ENCODE measurements around the gene MSH4.
A peak's percentile ranks its signal among the peaks of the same experiment; 100 is the strongest.
"Not testable (repeated sequence)": the region's sequence is repeated elsewhere in the genome, so short reads cannot be mapped to it uniquely, and the experiment has no call there.

MSH4 gene

GRCh38 chr1:75797273-75797588 is 549 bp downstream of the MSH4 start:
- DNase-seq (ENCODE audit: low spot score) = no peak

DNA sequence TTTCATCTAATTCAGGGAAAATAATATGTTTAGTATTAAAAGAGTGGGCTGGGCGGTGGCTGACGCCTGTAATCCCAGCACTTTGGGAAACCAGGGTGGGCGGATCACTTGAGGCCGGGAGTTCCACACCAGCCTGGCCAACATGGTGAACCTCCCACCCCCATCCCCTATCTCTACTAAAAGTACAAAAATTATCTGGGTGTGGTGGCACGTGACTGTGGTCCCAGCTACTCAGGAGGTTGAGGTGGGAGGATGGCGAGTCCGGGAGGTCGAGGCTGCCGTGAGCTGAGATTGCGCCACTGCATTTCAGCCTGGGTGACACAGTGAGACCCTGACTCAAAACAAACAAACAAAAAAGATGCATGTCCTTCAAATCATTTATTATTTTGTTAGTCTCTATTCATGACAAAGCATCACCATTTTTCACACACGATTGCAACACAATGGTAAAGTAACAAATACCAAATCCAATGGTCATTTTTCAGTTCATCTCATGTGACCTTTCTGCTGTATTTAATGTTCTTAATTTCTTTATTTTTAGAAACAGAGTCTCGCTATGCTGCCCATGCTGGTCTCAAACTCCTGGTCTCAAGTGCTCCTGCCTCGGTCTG is 1.0 kb downstream of the MSH4 start:
- DNase-seq (ENCODE audit: low spot score) = no peak

GRCh38 chr1:75801480-75801879 is 4.8 kb downstream of the MSH4 start:
- not testable (repeated sequence) for DNase-seq (ENCODE audit: low spot score)

DNA sequence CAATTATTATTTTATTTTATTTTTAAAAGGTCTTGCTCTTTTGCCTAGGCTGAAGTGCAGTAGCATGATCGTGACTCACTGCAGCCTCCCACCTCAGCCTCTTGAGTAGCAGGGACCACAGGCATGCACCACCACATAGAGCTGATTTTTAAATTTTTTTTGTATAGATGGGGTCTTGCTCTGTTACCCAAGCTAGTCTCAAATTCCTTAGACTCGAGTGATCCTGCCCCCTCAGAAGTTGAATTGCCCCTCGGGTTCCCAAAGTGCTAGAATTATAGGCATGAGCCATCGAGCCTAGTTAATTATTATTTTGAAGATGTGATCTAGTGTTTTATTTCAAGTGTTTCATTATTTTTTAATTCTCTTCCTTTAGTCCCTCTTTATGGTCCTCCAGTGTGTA is 12.2 kb downstream of the MSH4 start:
- no peak for DNase-seq (ENCODE audit: low spot score)

- DNase-seq (ENCODE audit: low spot score) = not testable (repeated sequence)
Observed at GRCh38 chr1:75810113-75810512, 13.4 kb downstream of the MSH4 start.

GRCh38 chr1:75811211-75811981 is 14.7 kb downstream of the MSH4 start:
- peak; percentile 36 for DNase-seq (ENCODE audit: low spot score)

GRCh38 chr1:75812065-75812464 is 15.4 kb downstream of the MSH4 start:
- DNase-seq (ENCODE audit: low spot score) = no peak

DNA sequence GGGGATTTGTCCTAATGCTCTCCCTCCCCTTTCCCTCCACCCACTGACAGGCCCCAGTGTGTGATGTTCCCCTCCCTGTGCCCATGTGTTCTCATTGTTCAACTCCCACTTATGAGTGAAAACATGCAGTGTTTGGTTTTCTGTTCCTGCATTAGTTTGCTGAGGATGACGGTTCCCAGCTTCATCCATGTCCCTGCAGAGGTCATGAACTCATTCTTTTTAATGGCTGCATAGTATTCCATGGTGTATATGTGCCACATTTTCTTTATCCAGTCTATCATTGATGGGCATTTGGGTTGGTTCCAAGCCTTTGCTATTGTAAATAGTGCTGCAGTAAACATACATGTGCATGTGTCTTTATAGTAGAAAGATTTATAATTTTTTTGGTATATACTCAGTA is 26.9 kb downstream of the MSH4 start:
- DNase-seq (ENCODE audit: low spot score) = not testable (repeated sequence)

GRCh38 chr1:75836528-75837100 is 39.9 kb downstream of the MSH4 start:
- no peak for DNase-seq (ENCODE audit: low spot score)

- DNase-seq (ENCODE audit: low spot score) = no peak
Observed at GRCh38 chr1:75838079-75838478, 41.4 kb downstream of the MSH4 start.

DNA sequence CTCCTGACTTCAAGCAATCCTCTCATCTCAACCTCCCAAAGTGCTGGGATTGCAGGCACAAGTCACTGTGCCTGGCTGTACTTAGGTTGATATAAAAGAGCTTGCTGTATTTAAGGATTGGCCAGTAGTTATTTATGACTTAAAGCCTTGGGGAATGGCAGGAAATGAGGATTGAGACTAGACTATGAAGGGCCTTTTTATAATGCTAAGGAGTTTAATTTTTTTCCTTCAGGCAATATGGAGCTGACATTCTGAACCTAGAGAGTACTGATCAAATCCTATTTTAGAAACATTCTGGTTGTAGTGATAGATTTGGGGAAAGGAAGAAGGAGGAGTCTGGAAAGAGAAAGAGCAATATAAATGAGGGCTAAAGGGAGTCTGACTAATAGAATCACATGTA is 44.7 kb downstream of the MSH4 start:
- DNase-seq (ENCODE audit: low spot score) = no peak

GRCh38 chr1:75845576-75845975 is 48.9 kb downstream of the MSH4 start:
- DNase-seq (ENCODE audit: low spot score) = no peak

DNA sequence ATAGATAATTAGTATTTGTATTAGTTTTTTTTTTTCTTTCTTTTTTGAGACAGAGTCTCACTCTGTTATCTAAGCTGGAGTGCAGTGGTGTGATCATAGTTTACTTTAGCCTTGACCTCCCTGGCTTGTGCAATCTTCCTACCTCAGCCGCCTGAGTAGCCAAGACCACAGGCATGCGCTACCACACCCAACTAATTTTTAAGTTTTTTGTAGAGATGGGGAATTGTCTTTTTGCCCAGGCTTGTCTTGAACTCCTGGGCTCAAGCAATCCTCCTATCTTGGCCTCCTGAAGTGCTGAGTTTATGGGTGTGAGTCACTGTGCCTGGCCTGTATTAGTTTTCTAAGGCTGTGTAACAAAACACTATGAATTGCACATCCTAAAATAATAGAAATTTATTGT is 58.3 kb downstream of the MSH4 start:
- no peak for DNase-seq (ENCODE audit: low spot score)

- DNase-seq (ENCODE audit: low spot score) = no peak
Observed at GRCh38 chr1:75855734-75856133, 59.1 kb downstream of the MSH4 start.

DNA sequence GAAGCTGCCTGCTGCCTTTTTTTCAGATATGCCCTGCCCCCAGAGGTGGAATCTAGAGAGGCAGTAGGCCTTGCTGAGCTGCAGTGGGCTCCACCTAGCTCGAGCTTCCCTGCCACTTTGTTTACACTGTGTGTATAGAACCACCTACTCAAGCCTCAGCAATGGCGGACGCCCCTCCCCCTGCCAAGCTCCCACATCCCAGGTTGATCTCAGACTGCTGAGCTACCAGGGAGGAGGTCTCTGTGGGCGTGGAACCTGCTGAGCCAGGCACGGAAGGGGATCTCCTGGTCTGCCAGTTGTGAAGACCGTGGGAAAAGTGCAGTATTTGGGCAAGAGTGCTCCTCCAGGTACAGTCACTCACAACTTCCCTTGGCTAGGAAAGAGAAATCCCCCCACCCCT is 65.1 kb downstream of the MSH4 start:
- DNase-seq (ENCODE audit: low spot score) = no peak

DNA sequence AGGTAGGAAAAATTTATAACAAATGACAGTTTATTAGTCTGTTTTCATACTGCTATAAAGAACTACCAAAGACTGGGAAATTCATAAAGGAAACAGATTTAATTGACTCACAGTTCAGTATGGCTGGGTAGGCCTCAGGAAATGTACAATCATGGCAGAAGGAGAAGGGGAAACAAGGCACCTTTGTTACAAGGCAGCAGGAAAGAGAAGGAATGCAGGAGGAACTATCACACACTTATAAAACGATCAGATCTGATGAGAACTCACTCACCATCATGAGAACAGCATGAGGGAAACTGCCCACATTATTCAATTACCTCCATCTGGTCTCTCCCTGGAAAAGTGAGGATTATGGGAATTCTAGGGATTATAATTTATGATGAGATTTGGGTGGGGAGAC is 74.3 kb downstream of the MSH4 start:
- DNase-seq (ENCODE audit: low spot score) = no peak

- no peak for DNase-seq (ENCODE audit: low spot score)
Observed at GRCh38 chr1:75879985-75880384, 83.3 kb downstream of the MSH4 start.

GRCh38 chr1:75884437-75884836 is 87.8 kb downstream of the MSH4 start:
- no peak for DNase-seq (ENCODE audit: low spot score)

GRCh38 chr1:75901371-75901770 is 104.7 kb downstream of the MSH4 start:
- no peak for DNase-seq (ENCODE audit: low spot score)

- peak; percentile 1 for DNase-seq (ENCODE audit: low spot score)
Observed at GRCh38 chr1:75908717-75909152, 112.1 kb downstream of the MSH4 start.

DNA sequence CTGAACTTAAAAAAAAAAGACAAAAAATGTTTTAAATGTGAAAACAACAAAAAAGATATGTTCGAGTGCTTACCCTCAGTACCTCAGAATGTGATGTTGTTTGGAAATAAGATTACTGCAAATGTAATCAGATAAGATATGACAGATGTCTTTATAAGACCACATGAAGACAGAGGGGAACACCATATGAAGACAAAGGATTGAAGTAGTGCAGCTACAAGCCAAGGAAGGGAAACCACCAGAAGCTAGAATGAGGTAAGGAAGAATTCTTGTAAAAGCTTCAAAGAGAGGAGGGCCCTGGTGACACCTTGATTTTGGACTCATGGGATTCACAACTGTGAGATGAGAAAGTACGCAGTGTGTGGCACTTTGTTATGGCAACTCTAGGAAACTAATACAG is 120.2 kb downstream of the MSH4 start:
- DNase-seq (ENCODE audit: low spot score) = no peak

GRCh38 chr1:75922698-75923097 is 126.0 kb downstream of the MSH4 start:
- no peak for DNase-seq (ENCODE audit: low spot score)

GRCh38 chr1:75932304-75932703 is 135.6 kb downstream of the MSH4 start, which contains the start of gene ASB17:
Gene ASB17, minus strand, starts transcription at chr1:75932404. Its CDS starts 113 bp downstream, at chr1:75932291.
- DNase-seq (ENCODE audit: low spot score) = no peak

DNA sequence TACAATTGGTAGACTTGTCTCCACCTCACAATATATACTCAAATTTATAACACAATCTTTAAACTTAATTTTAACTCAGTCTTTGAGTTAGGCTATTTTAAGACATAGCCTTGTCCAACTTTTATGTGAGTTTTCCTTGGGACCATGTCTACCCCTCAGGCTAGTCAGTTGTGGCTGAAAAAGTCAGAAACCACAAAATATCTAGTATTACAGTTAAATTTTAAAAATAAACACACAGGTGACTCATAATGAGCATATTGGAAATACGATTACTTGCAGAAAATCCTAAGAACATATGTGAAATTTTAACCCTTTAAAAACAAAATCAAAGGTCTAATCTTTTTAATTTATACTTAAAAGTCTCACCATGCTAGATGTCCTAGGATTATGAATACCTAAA is 140.4 kb downstream of the MSH4 start:
- no peak for DNase-seq (ENCODE audit: low spot score)

All from GM03348 (cell line).